22Rv1 (cell line): ENCODE data around the gene SH3BP5.

ENCODE experiments used
- ZFX ChIP-seq: fragments of 450-650 bp; IDR thresholded peaks from 2 replicates; pipeline ENCODE4 v1.6.1; 2017; ENCODE audit warnings: antibody characterized with exemption, borderline replicate concordance
- TF ChIP-seq, protein P1 (sequence below): fragments of 450-650 bp; IDR thresholded peaks from 2 replicates; pipeline ENCODE4 v1.5.1; 2017; ENCODE audit warnings: mild to moderate bottlenecking

GRCh38 chr3:15298504-15298903, 33.9 kb downstream of the SH3BP5 start:
- TF ChIP-seq, protein P1, sequence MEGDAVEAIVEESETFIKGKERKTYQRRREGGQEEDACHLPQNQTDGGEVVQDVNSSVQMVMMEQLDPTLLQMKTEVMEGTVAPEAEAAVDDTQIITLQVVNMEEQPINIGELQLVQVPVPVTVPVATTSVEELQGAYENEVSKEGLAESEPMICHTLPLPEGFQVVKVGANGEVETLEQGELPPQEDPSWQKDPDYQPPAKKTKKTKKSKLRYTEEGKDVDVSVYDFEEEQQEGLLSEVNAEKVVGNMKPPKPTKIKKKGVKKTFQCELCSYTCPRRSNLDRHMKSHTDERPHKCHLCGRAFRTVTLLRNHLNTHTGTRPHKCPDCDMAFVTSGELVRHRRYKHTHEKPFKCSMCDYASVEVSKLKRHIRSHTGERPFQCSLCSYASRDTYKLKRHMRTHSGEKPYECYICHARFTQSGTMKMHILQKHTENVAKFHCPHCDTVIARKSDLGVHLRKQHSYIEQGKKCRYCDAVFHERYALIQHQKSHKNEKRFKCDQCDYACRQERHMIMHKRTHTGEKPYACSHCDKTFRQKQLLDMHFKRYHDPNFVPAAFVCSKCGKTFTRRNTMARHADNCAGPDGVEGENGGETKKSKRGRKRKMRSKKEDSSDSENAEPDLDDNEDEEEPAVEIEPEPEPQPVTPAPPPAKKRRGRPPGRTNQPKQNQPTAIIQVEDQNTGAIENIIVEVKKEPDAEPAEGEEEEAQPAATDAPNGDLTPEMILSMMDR, result no peak
- no peak for TF ChIP-seq ZFX
